Adipocyte (in vitro differentiated cells): ENCODE results near the gene SLC23A2.

ENCODE experiments used
- DNase-seq: peaks from one replicate; pipeline ENCODE4 v3.0.0-alpha.2; 2015; ENCODE audit warnings: low read depth
- H3K27me3 ChIP-seq: replicated peaks from 2 replicates; pipeline ENCODE4 v1.7.0; 2013; ENCODE audit warnings: mild to moderate bottlenecking, low read length, moderate library complexity; ENCODE audit not compliant: control insufficient read depth, insufficient read depth
- H3K36me3 ChIP-seq: 2 replicates; pipeline ENCODE4 v1.7.0; 2013; ENCODE audit warnings: low read length, mild to moderate bottlenecking, moderate library complexity; ENCODE audit not compliant: control insufficient read depth, insufficient read depth, severe bottlenecking
- H3K4me1 ChIP-seq: 2 replicates; pipeline ENCODE4 v1.7.0; 2013; ENCODE audit warnings: mild to moderate bottlenecking, low read length, moderate library complexity; ENCODE audit not compliant: control insufficient read depth, insufficient read depth
- H3K4me3 ChIP-seq: 2 replicates; pipeline ENCODE4 v1.7.0; 2013; ENCODE audit warnings: mild to moderate bottlenecking, low read length, moderate library complexity
- H3K9ac ChIP-seq: 2 replicates; pipeline ENCODE4 v1.7.0; 2013; ENCODE audit warnings: mild to moderate bottlenecking, low read length, moderate library complexity
- H3K9me3 ChIP-seq: 2 replicates; pipeline ENCODE4 v1.7.0; 2013; ENCODE audit warnings: mild to moderate bottlenecking, low read length, moderate library complexity; ENCODE audit not compliant: control insufficient read depth

Gene SLC23A2

GRCh38 chr20:4811257-4811656 lies 190.1 kb downstream of the SLC23A2 start:
- H3K9ac ChIP-seq, result no peak overlapping the region
- no peak for DNase-seq
- no peaks in the 10 kb centered on the region for H3K4me1 ChIP-seq
- no peaks in the 10 kb centered on the region for H3K36me3 ChIP-seq
- peaks cover 26% of the 10 kb centered on the region for H3K27me3 ChIP-seq
- H3K9me3 ChIP-seq, result no peaks in the 10 kb centered on the region
- no peak overlapping the region for H3K4me3 ChIP-seq

GRCh38 chr20:4810426-4811019 lies 190.8 kb downstream of the SLC23A2 start:
- Histone ChIP-seq H3K27me3 (peaks cover 26% of the 10 kb centered on the region), H3K36me3 (no peaks in the 10 kb centered on the region), H3K9me3 (no peaks in the 10 kb centered on the region), H3K4me1 (no peaks in the 10 kb centered on the region), H3K9ac (no peak overlapping the region), H3K4me3 (no peak overlapping the region)
- no peak for DNase-seq

GRCh38 chr20:4809707-4810106 lies 191.6 kb downstream of the SLC23A2 start:
- no peaks in the 10 kb centered on the region for H3K36me3 ChIP-seq
- H3K4me1 ChIP-seq, result no peaks in the 10 kb centered on the region
- H3K9me3 ChIP-seq, result no peaks in the 10 kb centered on the region
- no peak overlapping the region for H3K4me3 ChIP-seq
- peaks cover 24% of the 10 kb centered on the region for H3K27me3 ChIP-seq
- DNase-seq, result no peak
- no peak overlapping the region for H3K9ac ChIP-seq

GRCh38 chr20:4808872-4809271 lies 192.4 kb downstream of the SLC23A2 start:
- H3K36me3 ChIP-seq, result no peaks in the 10 kb centered on the region
- H3K27me3 ChIP-seq, result peaks cover 19% of the 10 kb centered on the region
- H3K4me1 ChIP-seq, result no peaks in the 10 kb centered on the region
- H3K4me3 ChIP-seq, result no peak overlapping the region
- DNase-seq, result peak; percentile 50
- no peak overlapping the region for H3K9ac ChIP-seq
- no peaks in the 10 kb centered on the region for H3K9me3 ChIP-seq

GRCh38 chr20:4805663-4806449 lies 195.5 kb downstream of the SLC23A2 start:
- DNase-seq, result no peak
- Histone ChIP-seq H3K4me1 (peaks cover 3% of the 10 kb centered on the region), H3K9me3 (no peaks in the 10 kb centered on the region), H3K36me3 (no peaks in the 10 kb centered on the region), H3K9ac (no peak overlapping the region), H3K4me3 (no peak overlapping the region), H3K27me3 (peaks cover 10% of the 10 kb centered on the region)

- Histone ChIP-seq H3K36me3 (no peaks in the 10 kb centered on the region), H3K9ac (no peak overlapping the region), H3K9me3 (peaks cover 9% of the 10 kb centered on the region), H3K4me3 (no peak overlapping the region), H3K4me1 (peaks cover 3% of the 10 kb centered on the region), H3K27me3 (peaks cover 3% of the 10 kb centered on the region)
- no peak for DNase-seq
Measured at GRCh38 chr20:4802527-4802926, 198.8 kb downstream of the SLC23A2 start.
